HG02938 (cell line): Measurements from ENCODE around the gene RNF212.
"Not testable (repeated sequence)": the region's sequence is repeated elsewhere in the genome, so short reads cannot be mapped to it uniquely, and the experiment has no call there.

Source experiments
- ATAC-seq: cut with Tn5 transposase; IDR thresholded peaks from one replicate; pipeline ENCODE4 v1.9.1; 2021; ENCODE audit warnings: mild to moderate bottlenecking, moderate library complexity; ENCODE audit not compliant: unreplicated experiment

RNF212 gene, protein sequence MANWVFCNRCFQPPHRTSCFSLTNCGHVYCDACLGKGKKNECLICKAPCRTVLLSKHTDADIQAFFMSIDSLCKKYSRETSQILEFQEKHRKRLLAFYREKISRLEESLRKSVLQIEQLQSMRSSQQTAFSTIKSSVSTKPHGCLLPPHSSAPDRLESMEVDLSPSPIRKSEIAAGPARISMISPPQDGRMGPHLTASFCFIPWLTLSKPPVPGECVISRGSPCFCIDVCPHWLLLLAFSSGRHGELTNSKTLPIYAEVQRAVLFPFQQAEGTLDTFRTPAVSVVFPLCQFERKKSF

DNA sequence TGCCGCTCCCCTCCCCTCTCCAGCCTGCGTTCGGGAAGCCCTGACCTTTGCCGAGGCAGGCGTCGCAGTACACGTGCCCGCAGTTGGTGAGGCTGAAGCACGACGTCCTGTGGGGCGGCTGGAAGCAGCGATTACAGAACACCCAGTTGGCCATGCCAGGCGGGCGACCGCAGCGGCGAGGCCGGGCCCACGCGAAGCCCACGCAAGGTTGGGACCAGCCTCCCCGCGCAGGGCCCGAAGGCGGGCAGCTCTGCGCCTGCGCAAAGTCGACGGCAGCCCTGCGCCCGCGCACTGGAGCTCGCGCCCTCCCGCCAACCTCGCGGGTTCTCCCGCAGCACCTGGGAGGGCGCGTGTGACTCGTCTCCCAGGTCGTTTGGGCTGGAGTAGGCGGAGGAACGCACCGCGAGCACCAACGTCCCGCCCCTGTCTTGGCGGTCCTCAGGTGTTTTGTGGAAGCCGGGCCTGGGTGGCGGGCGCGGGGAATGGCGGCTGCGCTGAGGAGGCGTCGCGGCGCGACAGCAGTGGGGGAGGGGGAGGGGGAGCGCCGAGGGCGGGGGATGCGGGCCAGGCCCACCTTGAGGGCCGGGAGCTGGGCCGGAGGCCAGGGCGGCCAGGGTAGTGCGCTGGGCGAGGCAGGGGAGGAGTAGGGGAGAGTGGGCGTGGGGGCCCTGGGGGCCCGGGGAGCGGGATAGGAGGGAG, at the start of gene RNF212:
Gene RNF212, minus strand, starts transcription at position 254 of the 699 bp plus-strand sequence. Its CDS starts 100 bp downstream, at position 154.
- ATAC-seq, result no peak

DNA sequence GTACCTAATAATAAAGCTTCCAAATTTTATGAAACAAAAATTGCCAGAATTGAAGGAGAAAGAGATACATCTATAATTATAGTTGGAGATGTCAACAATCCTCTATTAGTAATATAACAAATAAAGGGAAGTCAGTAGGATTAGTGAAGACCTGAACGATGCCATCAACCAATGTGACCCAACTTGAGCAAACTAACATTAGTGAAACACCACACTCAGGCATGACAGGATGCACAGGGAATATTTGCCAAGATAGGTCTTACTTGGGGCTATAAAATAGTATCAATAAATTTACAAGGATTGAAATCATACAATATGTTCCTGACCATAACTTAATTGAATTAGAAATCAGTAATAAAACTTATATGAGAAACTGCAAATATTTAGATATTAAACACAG, 47.0 kb upstream of the RNF212 start:
- ATAC-seq, result no peak

DNA sequence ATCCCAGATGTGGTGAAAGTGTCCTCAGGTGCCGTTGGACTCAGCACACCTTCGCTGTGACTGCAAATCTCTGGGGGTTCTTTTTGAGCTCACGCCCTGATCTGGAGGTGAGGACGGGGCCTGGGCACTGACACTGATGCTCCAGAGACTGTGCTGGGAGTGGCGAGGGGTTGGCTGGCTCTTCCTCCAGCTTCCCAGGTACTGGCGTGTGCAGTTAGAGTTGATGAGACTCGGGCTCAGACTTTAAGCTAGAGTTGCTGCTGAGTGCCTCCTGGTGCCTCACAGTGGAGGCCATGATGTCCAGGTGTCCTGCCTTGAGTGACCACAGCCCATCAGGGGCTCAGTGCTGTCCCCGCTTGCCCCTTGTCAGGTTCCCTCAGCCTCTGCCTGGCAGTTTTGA, 42.7 kb upstream of the RNF212 start:
- no peak for ATAC-seq

DNA sequence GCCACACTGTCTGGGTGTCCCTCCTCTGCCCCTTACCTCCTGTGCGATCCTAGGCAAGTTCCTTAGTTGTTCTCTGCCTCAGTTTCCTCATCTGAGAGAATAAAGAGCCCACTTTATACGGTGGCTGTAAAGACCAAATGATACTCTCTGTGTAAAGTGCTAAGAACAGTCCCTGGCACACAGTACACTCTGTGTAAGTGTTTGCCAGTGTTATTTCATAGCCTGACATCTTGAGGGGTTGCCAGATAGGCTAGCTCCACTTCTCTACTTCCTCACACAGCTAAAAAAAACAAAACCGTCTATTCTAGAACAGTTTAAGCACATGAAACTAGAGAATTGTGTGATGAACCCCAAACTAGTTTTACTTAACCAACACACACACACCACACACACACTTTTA, 42.0 kb upstream of the RNF212 start:
- no peak for ATAC-seq

DNA sequence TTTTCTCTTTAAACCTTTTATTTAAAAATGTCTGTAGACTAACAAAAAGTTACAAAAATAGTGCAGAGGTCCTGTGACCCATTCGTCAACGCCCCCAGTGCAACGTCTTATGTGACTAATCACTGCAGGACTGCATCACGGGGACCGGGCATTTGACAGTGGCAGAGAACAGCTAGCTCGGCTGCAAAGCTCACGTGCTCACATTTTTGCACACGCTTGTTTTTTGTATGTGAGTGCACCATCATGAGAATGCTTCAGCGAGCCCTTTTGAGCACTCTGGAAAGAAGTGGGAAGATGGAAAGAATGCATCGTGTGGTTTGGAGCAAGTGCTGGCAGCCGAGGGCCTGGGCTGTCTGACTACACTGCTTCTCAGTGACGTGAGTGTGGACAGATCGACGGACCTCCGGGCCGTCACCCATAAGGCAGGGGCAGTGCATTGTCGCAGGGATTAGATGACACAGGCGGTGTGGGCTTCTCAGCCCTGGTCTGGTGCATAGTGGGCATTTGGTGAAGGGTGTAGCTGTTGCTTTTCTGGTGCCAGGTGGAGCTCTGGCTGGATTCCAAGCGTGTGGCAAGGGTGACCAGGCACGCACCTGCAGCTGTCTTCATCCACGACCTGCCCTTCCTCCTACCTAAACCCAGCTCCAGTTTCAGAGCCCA, 41.3 kb upstream of the RNF212 start:
- ATAC-seq, result no peak

DNA sequence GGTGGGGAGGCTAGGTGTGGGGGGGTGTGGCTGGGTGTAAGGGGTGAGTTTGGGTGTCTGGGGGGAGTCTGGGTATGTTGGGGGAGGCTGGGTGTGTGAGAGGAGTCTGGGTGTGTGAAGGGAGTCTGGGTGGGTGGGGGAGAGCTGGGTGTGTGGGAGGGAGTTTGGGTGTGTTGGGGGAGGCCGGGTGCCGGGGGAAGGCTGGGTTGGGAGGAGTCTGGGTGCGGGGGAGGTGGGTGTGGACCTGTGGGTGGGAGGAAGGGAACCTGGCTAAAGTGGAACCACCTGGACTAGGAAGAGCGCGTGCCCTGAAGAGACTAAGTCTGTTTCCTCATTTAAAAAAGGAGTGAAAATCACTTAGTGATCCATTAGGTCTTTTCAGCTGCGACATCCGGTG, 40.8 kb upstream of the RNF212 start:
- ATAC-seq, result no peak

DNA sequence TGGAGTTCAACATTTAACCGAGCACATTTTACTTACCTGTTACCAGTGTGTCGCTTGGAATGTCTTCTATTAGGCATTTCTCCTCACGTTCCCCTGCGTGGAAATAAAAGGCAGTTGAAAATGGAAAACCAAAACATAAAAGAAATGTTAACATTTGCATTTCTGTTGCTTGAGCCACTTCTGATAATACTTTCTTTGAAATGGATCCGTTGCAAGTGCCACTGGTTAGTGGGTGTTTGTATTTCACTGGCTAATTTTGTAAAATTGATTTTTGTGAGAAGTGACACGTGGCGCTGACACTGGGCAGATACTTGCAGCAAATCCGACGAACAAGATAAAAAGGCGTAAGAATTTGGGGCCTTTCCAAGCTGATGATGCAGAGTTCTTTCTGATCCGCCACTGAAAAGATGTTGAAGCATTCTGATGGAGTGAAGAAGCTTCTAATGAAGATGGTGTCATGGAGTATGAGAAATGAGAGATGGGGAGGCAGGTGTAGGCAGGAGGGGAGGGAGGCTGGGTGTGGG, 40.3 kb upstream of the RNF212 start:
- no peak for ATAC-seq

DNA sequence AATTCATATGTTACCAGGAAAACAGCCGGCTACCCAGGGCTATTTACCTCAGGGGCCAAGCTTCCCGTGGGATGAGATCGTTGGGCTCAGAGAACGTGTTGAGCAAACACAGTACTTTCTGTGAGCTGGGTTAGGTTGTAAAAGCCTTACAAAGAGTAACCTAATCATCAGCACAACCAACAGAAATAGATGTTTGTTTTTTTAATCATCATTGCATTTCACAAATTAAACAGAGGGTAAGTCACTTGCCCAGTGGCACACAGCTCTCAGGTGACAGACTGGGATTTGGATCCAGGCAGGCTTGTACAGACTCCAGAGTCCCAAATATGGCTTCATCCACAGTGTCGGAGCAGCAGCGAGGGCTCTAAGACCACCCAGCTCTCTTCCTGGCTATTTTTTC, 38.9 kb upstream of the RNF212 start:
- ATAC-seq, result no peak

DNA sequence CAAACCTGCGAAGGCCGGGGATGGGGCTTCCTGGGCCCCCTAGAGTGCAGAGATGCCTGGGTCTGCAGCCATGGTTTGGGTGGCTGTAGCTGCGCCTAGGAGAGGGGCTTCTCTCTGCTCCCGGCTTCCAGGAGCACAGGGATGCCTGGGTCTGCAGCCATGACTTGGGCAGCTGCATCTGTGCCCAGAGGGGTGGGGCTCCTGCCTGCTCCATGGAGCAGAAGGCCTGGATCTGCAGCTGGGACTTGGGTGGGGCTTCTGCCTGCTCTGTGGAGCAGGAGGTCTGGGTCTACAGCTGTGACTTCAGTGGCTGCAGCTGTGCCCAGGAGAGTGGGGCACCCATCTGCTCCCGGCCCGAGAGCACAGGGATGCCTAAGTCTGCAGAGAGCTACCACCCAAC, 38.2 kb upstream of the RNF212 start:
- no peak for ATAC-seq

DNA sequence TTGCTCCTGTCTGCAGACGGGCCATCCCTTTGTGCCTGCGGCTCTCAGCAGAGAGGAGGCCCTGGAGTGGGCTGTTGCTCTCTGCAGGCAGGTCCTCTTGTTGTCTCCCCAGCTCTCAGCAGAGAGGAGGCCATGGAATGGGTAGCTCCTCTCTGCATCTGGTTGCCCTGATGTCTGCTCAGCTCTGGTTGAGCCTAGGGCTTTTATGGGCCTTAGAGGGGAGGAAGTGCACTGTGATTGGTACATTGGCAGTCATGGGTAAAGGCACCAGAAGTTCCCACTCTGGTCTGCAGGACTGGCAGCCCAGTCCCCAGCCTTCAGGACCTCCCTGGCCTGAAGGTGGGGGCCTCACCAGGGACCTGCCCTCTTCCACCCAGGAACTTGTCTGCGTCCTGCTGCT, 37.5 kb upstream of the RNF212 start:
- no peak for ATAC-seq

DNA sequence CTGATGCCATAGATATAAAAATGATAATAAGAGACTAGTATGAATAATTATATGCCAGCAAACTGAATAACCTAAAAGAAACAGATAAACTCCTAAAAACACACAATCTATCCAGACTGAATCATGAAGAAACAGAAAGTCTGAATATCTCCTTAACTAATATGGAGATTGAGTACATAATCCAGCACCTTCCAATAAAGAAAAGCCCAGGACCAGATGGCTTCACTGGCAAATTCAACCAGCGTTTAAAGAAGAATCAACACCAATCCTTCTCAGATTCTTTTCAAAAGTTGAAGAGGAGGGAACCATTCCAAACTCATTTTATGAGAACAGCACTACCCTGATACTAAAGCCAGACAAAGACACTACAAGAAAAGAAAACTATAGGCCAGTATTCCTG, 26.5 kb upstream of the RNF212 start:
- no peak for ATAC-seq

DNA sequence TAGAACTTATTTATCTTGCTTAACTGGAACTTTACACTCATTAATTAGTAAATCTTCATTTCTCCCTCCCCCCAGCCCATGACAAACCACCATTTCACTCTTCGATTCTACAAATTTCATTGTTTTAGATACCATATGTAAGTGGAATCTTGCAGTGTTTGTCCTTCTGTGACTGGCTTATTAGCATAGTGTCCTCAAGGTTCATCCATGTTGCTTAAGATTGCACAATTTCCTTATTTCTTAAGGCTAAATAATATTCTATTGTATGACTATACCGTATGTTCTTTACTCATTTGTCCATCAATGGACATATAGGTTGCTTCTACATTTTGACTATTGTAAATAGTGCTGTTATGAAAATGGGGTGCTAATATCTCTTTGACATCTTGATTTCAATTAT, 24.5 kb upstream of the RNF212 start:
- ATAC-seq, result no peak

DNA sequence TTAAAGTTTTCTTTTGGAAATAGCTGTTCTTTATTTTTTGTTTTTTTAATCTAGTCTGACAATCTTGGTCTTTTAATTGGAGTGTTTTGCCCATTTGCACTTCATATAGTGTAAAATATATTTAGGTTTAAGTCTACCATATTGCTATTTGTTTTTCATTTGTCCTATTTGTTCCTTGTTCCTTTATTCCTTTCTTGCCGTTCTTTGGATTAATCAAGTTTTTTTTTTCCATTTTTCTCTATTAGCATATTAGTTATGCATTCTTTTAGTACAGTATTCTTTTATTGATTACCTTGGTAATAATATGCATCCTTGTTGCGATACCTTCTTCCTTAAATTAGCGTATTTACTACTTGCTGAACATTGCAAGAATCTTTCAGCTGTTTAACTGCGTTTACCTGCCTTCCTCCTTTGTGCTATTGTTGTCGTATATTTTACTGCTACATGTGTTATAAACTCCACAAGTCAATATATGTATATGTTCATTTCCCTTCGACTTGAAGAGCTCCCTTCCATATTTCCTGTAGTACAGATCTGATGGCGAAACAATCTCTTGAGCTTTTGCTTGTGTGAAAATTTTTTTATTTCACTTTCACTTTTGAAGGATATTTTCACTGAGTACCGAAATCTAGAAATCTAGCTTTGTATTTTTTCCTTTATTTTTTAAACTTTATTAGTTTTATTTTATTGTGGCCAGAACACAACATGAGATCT, 23.9 kb upstream of the RNF212 start:
- ATAC-seq, result no peak

DNA sequence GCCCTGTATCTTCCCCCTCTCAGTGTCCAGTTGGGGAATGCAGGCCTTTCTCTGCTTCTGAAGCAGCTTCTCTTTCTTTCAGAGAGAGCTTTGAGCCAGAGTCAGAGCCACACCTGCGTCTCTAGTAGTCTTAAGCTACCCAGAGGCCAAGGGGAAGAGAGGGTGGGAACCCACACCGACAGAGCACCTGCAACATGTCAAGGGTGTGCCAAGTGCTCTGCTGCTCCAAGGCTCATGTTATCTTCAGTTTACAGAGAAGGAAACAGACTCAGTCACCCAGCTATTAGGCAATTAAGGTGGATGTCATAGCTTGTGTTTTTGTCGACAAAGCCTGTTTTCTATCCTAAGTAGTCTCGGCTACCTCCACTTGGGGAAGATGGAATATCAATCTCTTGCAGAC, 22.7 kb upstream of the RNF212 start:
- no peak for ATAC-seq

DNA sequence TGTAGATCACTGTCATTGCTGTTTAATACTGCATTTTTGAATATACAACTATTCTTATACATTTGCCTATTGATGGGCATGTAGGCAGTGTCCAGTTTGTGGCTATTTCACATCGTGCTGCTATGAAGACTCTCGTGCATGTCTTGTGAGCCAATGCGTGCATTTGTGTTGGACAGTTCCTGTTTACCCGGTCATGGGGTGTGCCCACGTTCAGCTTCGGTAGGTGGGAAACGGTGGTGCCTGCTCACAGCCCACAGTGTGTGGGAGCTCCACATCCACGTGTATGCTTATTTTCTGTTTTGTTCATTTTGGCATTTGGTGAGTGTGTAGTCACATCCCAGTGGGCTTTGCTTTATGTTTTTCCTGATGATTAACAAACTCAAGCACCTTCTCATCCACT, 19.7 kb upstream of the RNF212 start:
- ATAC-seq, result no peak

DNA sequence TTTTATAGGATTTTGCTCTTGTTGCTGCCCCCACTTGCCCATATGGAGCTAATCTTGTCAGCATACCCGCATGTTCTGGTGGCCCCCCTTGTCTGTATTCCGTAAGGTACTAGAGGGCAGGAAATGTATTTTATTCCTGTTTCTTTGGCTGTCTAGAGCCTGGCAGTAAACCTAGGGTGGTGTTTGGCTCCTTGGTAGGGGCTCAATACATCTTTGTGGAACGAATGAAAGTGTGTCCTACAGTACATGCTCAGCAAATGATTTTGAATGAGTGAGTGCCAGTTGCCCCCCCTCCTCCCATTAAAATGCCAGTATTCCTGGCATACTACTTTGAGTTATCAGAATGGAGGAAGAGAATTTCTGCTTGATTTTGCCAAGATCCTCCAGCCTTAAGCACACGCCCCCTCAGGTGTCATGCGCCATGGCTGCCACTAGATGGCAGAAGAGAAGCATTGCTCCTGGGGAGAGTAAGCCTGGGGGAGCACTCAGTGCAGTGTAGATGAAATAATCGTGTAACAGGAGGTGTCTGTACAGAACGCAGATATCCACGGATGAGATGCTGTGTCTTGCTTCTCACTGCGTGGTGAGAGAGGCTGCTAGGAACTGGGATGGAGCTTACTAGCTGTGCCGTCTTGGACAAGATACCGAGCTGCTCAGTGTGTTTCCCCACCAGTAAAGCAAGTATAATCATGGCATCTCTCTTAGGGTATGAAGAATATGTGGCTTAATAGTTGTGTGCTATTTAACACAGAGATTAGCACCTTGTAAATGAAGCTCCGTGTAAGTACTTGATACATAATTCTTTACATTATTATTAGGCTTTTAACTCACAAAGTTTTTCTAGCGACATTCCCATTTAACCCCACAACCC, 17.2 kb upstream of the RNF212 start:
- peak; percentile 78 for ATAC-seq

DNA sequence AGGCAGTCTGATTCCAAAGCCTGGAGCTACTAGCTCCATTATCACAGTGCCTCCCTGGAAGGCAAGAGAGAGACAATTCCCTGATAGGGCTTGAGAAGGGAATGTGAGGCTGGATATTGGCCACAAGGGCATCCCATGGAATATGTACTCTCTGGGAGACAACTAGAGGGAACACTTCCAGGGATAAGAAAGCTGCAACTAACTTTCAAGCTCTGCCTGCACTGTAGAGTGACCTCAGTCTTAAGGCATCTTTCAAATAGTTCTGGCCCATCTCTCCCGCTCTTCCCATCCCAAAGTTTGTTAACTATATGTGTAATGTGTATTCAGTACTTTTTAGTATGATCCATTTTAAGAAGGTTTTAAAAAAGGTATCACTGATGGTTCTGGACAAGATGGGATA, 13.1 kb upstream of the RNF212 start:
- no peak for ATAC-seq

DNA sequence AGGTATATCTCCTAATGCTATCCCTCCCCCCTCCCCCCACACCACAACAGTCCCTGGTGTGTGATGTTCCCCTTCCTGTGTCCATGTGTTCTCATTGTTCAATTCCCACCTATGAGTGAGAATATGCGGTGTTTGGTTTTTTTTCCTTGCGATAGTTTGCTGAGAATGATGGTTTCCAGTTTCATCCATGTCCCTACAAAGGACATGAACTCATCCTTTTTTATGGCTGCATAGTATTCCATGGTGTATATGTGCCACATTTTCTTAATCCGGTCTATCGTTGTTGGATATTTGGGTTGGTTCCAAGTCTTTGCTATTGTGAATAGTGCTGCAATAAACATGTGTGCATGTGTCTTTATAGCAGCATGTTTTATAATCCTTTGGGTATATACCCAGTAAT, 12.1 kb upstream of the RNF212 start:
- not testable (repeated sequence) for ATAC-seq

DNA sequence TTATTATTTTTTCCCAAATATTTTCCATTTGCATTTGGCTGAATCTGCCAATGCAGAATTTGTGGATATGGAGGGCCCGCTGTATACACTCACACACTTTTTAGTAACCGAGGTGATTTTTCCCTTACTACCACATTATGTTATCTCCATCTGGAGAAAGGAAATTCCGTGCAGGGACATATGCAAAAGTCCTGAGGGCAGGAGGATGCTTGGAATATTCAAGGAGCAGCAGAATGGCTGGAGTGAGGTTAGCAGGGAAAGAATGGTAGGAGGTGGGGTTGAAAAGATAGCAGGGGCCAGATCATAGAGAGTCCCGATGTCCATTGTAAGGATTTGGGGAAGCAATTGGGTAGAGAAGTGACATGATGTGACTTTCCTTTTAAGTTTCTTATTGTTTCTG, 11.5 kb upstream of the RNF212 start:
- ATAC-seq, result no peak

DNA sequence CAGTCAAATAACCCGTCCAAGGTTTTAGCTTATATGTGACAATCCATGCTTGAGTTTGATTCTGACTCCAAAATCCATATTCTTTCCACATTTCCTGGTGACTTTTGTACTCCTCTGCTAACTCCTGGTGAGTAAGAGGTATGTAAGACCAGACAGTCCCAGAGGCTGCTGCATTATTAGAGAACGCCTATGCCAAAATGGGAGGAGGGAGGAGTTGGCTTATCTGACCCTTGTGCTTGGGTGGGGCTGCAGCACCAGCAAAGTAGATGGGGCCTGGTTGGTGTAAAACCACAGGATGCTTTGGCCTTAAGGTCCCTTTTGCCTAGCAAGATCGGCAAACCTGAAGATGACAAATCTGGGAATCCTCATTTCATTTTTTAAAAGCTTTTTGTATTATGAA, 9.1 kb upstream of the RNF212 start:
- no peak for ATAC-seq
